GM19351 (cell line): ENCODE results near the gene TCEAL4.
A peak's percentile ranks its signal among the peaks of the same experiment; 100 is the strongest.
"Not testable (repeated sequence)": the region's sequence is repeated elsewhere in the genome, so short reads cannot be mapped to it uniquely, and the experiment has no call there.

Source experiments
- ATAC-seq: cut with Tn5 transposase; IDR thresholded peaks from one replicate; pipeline ENCODE4 v1.9.1; 2021; ENCODE audit warnings: mild to moderate bottlenecking, moderate library complexity; ENCODE audit not compliant: unreplicated experiment

TCEAL4 gene

GRCh38 chrX:103586659-103587058, 1.3 kb downstream of the TCEAL4 start:
- ATAC-seq, result no peak

- not testable (repeated sequence) for ATAC-seq
Measured at GRCh38 chrX:103592295-103592694, 7.0 kb downstream of the TCEAL4 start.

GRCh38 chrX:103595202-103595601, 9.9 kb downstream of the TCEAL4 start:
- not testable (repeated sequence) for ATAC-seq

- peak; percentile 68 for ATAC-seq
Measured at GRCh38 chrX:103607364-103608305, 22.3 kb downstream of the TCEAL4 start, which contains the start of gene TCEAL3. Gene TCEAL3 (plus strand): TSS chrX:103607963. CDS start chrX:103609065, 1,102 bp downstream.

- peak; percentile 20 for ATAC-seq
Measured at GRCh38 chrX:103608306-103608963, 23.1 kb downstream of the TCEAL4 start.

DNA sequence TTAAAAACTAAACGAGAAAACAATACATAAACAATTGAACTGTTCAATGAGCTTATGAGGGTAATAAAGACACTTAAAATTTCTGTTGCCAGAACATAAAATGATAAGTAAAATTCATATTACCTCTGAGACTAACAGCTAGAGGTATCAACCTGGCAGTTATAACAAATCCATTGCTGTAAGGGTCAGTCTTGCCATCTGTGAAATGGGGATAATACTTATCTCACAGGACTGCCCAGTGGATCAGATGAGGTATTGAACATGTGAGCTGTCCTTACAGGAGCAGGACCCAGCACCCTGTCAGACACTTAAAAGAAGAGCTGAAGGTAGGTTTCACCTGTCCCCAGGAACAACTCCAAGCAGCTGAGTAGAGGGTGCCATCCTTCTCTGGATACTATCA, 25.0 kb downstream of the TCEAL4 start:
- no peak for ATAC-seq

DNA sequence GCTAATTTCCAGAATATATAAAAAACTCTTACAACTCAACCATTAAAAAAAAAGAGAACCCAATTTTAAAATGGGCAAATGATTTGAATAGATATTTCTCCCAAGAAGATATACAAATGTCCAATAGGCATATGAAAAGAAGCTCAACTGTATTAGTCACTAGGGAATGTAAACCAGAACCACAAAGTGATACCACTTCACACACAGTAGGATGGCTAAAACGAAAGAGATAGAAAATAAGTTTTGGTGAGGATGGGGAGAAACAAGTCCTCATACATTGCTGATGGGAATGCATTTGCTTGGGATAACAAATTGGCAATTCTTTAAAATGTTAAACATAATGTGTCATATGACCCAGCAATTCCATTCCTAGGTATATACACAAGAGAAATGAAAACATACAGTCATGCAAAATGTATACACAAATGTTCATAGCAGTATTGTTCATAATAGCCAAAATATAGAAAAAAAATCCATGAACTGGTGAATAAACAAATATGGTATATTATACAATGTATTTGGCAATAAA, 28.1 kb downstream of the TCEAL4 start:
- no peak for ATAC-seq

- ATAC-seq, result no peak
Measured at GRCh38 chrX:103614999-103615398, 29.7 kb downstream of the TCEAL4 start.

DNA sequence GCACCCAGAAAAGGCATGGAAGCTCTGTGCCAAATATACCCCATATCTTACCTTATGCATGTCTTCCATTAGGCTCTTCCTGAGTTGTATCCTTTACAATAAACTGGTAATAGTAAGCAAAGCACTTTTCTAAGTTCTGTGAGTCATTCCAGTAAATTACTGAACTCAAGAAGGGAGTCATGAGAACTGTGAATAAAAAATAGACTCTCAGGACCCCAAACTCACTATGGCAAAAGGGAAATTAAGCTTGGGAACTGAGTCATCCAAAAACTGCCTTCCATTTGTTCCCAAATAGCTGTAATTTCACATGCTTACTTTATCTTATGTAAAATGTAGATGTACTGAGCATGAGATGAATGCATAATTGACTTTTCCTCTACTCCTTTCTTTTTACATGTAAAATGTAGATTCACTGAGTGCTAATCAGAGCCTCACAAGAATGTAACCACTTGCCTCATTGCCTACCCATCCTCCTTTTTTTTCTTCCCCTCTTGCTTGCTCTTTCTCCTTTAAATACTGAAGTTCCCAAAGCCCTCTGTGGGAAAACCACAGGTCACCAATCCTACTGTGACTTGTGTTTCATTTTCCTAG, 30.6 kb downstream of the TCEAL4 start:
- ATAC-seq, result no peak

GRCh38 chrX:103616676-103617186, 31.4 kb downstream of the TCEAL4 start:
- ATAC-seq, result no peak

- no peak for ATAC-seq
Measured at GRCh38 chrX:103624111-103624510, 38.8 kb downstream of the TCEAL4 start.

- no peak for ATAC-seq
Measured at GRCh38 chrX:103626855-103627254, 41.5 kb downstream of the TCEAL4 start.

DNA sequence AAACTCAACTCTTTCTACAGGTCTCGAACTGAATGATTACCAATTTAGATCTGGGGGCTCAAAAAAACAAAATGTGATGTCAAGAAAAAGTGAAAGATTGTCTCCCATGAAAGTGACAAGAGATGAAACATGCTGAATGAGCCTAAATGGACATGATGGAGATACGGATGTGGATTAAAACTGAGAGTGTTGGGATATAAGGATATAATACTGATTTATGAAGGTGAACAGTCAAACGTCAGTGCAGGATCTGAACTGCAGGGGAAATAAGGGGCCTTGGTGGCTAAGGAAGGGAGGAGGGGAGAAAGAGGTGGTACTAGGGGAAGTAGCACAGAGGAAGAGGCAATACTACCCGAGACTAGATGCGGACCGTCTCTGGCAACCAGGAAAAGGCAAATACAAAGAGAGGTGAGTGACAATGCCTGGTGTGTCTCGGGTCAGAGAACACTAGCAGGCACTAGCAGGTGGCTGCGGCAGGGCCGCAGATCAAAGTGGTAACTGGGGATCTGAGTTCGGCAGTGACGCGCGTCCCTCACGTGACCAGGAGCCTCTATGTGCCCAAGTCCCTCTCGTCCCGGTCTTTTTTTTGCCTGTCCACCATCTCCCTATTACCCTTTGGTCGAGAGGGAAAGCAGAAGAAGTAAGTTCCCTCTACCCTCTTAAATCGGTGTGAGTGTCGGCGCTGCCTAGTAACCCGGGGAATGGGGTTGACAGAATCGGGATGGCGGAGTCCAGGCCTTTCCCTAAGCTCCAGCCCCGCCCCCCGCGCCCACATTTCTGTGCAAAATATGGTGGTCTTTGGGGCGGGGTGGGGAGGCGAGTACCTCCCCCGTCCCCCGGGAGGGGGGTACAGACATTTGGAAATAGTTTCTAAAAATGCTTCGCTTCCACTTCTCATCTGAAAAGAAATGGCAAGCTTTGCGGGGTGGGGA, 43.3 kb downstream of the TCEAL4 start, which contains the start of gene TCEAL1:
Gene TCEAL1 (plus strand): TSS at position 590 of the 932 bp plus-strand sequence. CDS start 942 bp downstream, outside the sequence.
- peak; percentile 73 for ATAC-seq

- peak; percentile 46 for ATAC-seq
Measured at GRCh38 chrX:103629318-103630170, 44.2 kb downstream of the TCEAL4 start.

DNA sequence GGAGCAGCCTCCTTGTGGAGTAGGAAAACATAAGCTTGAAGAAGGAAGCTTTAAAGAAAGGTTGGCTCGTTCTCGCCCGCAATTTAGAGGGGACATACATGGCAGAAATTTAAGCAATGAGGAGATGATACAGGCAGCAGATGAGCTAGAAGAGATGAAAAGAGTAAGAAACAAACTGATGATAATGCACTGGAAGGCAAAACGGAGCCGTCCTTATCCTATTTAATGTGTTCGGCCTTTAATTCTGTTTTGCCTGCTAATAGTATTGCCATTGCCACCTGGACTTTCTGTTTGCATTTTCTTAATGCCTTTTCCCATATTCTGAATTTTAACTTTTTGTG, 44.8 kb downstream of the TCEAL4 start:
- ATAC-seq, result no peak

GRCh38 chrX:103631145-103631544, 45.8 kb downstream of the TCEAL4 start:
- no peak for ATAC-seq

GRCh38 chrX:103635436-103635835, 50.1 kb downstream of the TCEAL4 start:
- ATAC-seq, result no peak
